ENCODE results near the gene RABIF. TPM values are rescaled to one million over a fixed set of nuclear protein-coding genes. Genes with fewer than 3 reads are reported as not detected.
"Not testable (repeated sequence)": the region's sequence is repeated elsewhere in the genome, so short reads cannot be mapped to it uniquely, and the experiment has no call there.

Gene RABIF
- total RNA-seq, 4 donors from 2014 or later, result 3.8 to 7.6 (median 6.0) TPM

GRCh38 chr1:202932476-202932875, 43.5 kb upstream of the RABIF start:
- H3K27ac ChIP-seq, result no peak overlapping the region
- no peaks in the 10 kb centered on the region for H3K27me3 ChIP-seq
- TF ChIP-seq POLR2A (IDR thresholded peaks at IDR 0.05) (no peak), CTCF (IDR thresholded peaks at IDR 0.05) (no peak)
- intact Hi-C loops (cut with DNase I; ENCODE audit: low total_unique reads), result no loop called here
- H3K9me3 ChIP-seq, result no peaks in the 10 kb centered on the region
- H3K4me3 ChIP-seq, result no peak overlapping the region
- DNase-seq, result no peak
- no peaks in the 10 kb centered on the region for H3K4me1 ChIP-seq
- H3K36me3 ChIP-seq, result no peaks in the 10 kb centered on the region

DNA sequence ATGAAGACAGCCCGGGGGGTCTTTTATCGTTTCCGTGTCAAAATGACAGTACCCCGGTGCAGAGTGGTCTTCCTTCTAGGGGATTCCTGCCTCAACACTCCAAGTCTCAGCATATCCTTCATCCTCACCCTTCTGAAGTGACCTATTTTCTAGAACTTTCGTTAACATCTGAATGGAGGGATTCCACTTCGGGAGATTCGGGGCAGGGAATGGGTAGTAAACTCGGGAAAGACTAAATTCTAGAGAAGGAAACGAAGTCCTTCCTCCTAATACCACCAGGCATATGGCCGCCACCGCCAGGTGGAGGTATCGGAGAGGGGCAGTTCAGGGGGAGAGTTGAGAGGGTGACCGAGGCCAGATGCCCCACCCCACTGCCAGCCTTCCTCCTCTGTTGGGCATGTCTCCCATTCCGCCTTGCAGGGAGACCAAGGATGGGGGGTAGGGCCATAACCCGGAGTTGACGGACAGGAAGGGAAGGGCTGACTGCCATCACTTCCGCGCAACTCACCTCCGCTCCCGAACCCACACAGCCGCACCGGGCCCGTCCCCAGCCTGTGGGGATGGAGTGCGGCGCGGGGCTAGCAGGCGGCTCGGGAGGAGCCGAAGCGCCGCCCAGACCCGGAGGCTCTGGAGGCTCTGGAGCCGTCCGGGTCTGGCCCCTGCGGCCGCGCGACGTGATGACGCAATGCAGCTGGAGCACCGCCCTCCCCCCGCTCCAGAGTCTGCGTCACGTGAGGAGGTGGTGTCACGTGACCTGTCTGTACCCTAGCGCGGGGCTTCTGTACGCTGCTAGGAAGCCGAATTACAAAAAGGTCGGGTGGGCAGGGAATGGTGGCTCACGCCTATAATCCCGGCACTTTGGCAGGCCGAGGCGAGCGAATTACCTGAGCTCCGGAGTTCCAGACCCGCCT, 37.9 kb upstream of the RABIF start, which contains the start of gene KLHL12:
Gene KLHL12 (minus strand): TSS at position 654 of the 911 bp plus-strand sequence. CDS start 2,072 bp downstream, outside the sequence.
- peak within 1 kb of the TSS; percentile 95 to 96 for H3K27ac ChIP-seq
- peak; percentile 97 for DNase-seq
- H3K4me3 ChIP-seq, result peak within 1 kb of the TSS; percentile 75 to 90
- H3K4me1 ChIP-seq, result no peaks in the 10 kb centered on the region
- H3K27me3 ChIP-seq, result no peaks in the 10 kb centered on the region
- H3K36me3 ChIP-seq, result no peaks in the 10 kb centered on the region
- intact Hi-C loops (cut with DNase I; ENCODE audit: low total_unique reads), result no loop called here
- TF ChIP-seq POLR2A (IDR thresholded peaks at IDR 0.05), result peak; percentile 76 to 94
- TF ChIP-seq CTCF (IDR thresholded peaks at IDR 0.05), result peak in 3 of 4 experiments; percentile 41 to 52 (median 43)
- no peaks in the 10 kb centered on the region for H3K9me3 ChIP-seq

DNA sequence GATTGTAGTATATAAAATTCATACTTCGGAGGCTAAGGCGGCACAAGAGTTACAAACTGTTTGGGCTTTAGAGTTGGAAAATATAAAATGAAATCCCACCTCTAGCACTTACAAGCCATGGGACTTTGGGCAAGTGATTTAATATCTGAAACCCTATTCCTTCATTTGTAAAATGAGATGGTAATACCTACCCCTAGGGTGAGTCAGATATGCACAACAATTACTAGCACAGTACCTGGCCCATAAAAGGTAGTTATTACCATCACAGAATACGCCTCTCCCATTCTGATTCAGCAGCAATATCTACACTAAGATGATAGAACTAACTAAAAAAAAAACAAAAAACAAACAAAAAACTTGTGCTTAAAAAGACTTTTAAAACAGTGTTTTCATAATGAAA, 34.6 kb upstream of the RABIF start:
- TF ChIP-seq CTCF (IDR thresholded peaks at IDR 0.05) (no peak), POLR2A (IDR thresholded peaks at IDR 0.05) (no peak)
- no peak for DNase-seq
- no peaks in the 10 kb centered on the region for H3K36me3 ChIP-seq
- H3K27ac ChIP-seq, result no peak overlapping the region
- H3K27me3 ChIP-seq, result no peaks in the 10 kb centered on the region
- no peak overlapping the region for H3K4me3 ChIP-seq
- intact Hi-C loops (cut with DNase I; ENCODE audit: low total_unique reads), result no loop called here
- no peaks in the 10 kb centered on the region for H3K9me3 ChIP-seq
- no peaks in the 10 kb centered on the region for H3K4me1 ChIP-seq

- TF ChIP-seq CTCF (IDR thresholded peaks at IDR 0.05), result no peak
- no peak for TF ChIP-seq POLR2A (IDR thresholded peaks at IDR 0.05)
- no peaks in the 10 kb centered on the region for H3K4me1 ChIP-seq
- H3K36me3 ChIP-seq, result no peaks in the 10 kb centered on the region
- no peak for DNase-seq
- intact Hi-C loops (cut with DNase I; ENCODE audit: low total_unique reads), result no loop called here
- H3K27me3 ChIP-seq, result no peaks in the 10 kb centered on the region
- H3K4me3 ChIP-seq, result no peak overlapping the region
- H3K27ac ChIP-seq, result no peak overlapping the region
- no peaks in the 10 kb centered on the region for H3K9me3 ChIP-seq
These were observed 30.7 kb upstream of the RABIF start for GRCh38 chr1:202919615-202920014.

DNA sequence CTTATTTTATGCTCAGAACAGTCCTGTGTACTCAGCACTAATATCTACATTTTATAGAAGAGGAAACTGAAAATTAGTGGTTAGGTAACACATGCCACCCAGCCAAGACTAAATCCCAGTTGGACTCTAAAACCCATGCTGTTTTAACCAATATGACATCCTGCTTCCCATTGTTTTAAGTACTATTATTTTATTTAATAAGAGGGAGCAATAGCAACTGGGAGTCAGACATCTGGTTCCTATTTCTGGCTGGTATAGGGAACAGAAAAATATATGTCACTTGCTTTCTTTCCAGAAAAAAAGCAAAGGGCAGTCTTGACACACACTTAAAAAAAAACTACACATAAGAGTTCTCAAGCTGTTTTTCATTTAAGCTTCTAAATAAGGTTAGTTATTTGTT, 26.2 kb upstream of the RABIF start:
- intact Hi-C loops (cut with DNase I; ENCODE audit: low total_unique reads), result no loop called here
- H3K4me3 ChIP-seq, result no peak overlapping the region
- H3K9me3 ChIP-seq, result no peaks in the 10 kb centered on the region
- H3K36me3 ChIP-seq, result no peaks in the 10 kb centered on the region
- no peak for TF ChIP-seq CTCF (IDR thresholded peaks at IDR 0.05)
- no peak for TF ChIP-seq POLR2A (IDR thresholded peaks at IDR 0.05)
- no peaks in the 10 kb centered on the region for H3K4me1 ChIP-seq
- H3K27me3 ChIP-seq, result no peaks in the 10 kb centered on the region
- no peak for DNase-seq
- no peak overlapping the region for H3K27ac ChIP-seq

DNA sequence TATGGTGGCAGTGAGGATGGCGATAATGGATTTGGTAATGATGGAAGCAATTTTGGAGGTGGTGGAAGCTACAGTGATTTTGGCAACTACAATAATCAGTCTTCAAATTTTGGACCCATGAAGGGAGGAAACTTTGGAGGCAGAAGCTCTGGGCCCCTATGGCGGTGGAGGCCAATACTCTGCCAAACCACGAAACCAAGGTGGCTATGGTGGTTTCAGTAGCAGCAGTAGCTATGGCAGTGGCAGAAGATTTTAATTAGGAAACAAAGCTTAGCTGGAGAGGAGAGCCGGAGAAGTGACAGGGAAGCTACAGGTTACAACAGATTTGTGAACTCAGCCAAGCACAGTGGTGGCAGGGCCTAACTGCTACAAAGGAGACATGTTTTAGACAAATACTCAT, 23.5 kb upstream of the RABIF start:
- H3K36me3 ChIP-seq; DNase-seq; intact Hi-C loops (cut with DNase I; ENCODE audit: low total_unique reads); H3K4me1 ChIP-seq; H3K27me3 ChIP-seq; H3K4me3 ChIP-seq; H3K9me3 ChIP-seq; H3K27ac ChIP-seq: not testable (repeated sequence)
